Fibroblast of lung (primary cell): ENCODE measurements around the gene SFTPB. TPM values are rescaled to one million over a fixed set of nuclear protein-coding genes. Genes with fewer than 3 reads are reported as not detected.
A peak's percentile ranks its signal among the peaks of the same experiment; 100 is the strongest.

Source experiments
- DNase-seq, 2 donors: peaks; one replicate each; pipeline versions ENCODE4 v3.0.0 to v3.0.0-alpha.2; 2010; ENCODE audit warnings: low read depth in 2 of 2
- H2AFZ ChIP-seq: 2 replicates; pipeline ENCODE4 v1.5.1; 2012; ENCODE audit warnings: low read length, control low read depth, inconsistent platforms
- H3K27ac ChIP-seq: 2 replicates; pipeline ENCODE4 v1.5.1; 2011; ENCODE audit warnings: low read length, control low read depth; ENCODE audit not compliant: insufficient read depth
- H3K27me3 ChIP-seq: 2 replicates; pipeline ENCODE4 v1.5.1; 2011; ENCODE audit warnings: mild to moderate bottlenecking, low read length; ENCODE audit not compliant: control insufficient read depth, insufficient read depth
- H3K36me3 ChIP-seq: 2 replicates; pipeline ENCODE4 v1.5.1; 2011; ENCODE audit warnings: low read length; ENCODE audit not compliant: control insufficient read depth, insufficient read depth
- H3K4me1 ChIP-seq: 2 replicates; pipeline ENCODE4 v1.5.1; 2011; ENCODE audit warnings: low read length; ENCODE audit not compliant: control insufficient read depth, insufficient read depth; ENCODE audit errors: extremely low read depth
- H3K4me2 ChIP-seq: 2 replicates; pipeline ENCODE4 v1.5.1; 2011; ENCODE audit warnings: low read length, control low read depth; ENCODE audit not compliant: insufficient read depth; ENCODE audit errors: extremely low read depth
- H3K4me3 ChIP-seq, 4 experiments: fragments of 200-600 bp in 1 of 4; sonication (generic) in 1 of 4; replicated peaks in 1 of 4; 2 replicates each; pipeline ENCODE4 v1.5.1; 2011 to 2016; ENCODE audit warnings: low read length in 4 of 4, low read depth in 3 of 4, mild to moderate bottlenecking in 3 of 4, control low read depth in 2 of 4, inconsistent platforms in 1 of 4, mixed read lengths in 1 of 4; ENCODE audit not compliant: insufficient read depth in 1 of 4; ENCODE audit errors: control extremely low read depth in 1 of 4
- H3K79me2 ChIP-seq: 2 replicates; pipeline ENCODE4 v1.5.1; 2012; ENCODE audit warnings: mild to moderate bottlenecking, low read length, inconsistent platforms; ENCODE audit not compliant: control insufficient read depth, insufficient read depth
- H3K9ac ChIP-seq: 2 replicates; pipeline ENCODE4 v1.5.1; 2011; ENCODE audit warnings: mild to moderate bottlenecking, low read length, control low read depth; ENCODE audit not compliant: insufficient read depth
- H3K9me3 ChIP-seq: 2 replicates; pipeline ENCODE4 v1.5.1; 2012; ENCODE audit warnings: low read depth, low read length; ENCODE audit not compliant: control insufficient read depth, insufficient read depth
- H4K20me1 ChIP-seq: 2 replicates; pipeline ENCODE4 v1.5.1; 2011; ENCODE audit warnings: low read length; ENCODE audit not compliant: control insufficient read depth, insufficient read depth; ENCODE audit errors: extremely low read depth
- CTCF ChIP-seq, 2 donors: IDR thresholded peaks in 1 of 2; conservative IDR thresholded peaks in 1 of 2; 1 replicate in 1 of 2; 2 replicates in 1 of 2; pipeline ENCODE4 v1.5.1; 2011 to 2012; ENCODE audit warnings: low read length in 2 of 2, control low read depth in 1 of 2, inconsistent platforms in 1 of 2, low read depth in 1 of 2, mild to moderate bottlenecking in 1 of 2
- EZH2 ChIP-seq: IDR thresholded peaks from 2 replicates; pipeline ENCODE4 v1.5.1; 2012; ENCODE audit warnings: low read length, control low read depth, mild to moderate bottlenecking; ENCODE audit errors: missing control alignments
- polyA plus RNA-seq, 2 donors: library from polyadenylated mRNA; depleted of rRNA in 1 of 2; stranded (reverse) in 1 of 2; unstranded in 1 of 2; fragments of >200 nt; gene quantifications; 2 replicates each; pipeline ENCODE4 v1.2.1, GENCODE V29; 2011 to 2012; ENCODE audit warnings: missing spikeins in 1 of 2
- total RNA-seq: library from RNA; depleted of rRNA; stranded (reverse); fragments of >200 nt; gene quantifications from 2 replicates; pipeline ENCODE4 v1.2.1, GENCODE V29; 2014

Gene SFTPB
- total and polyA plus RNA-seq, 2 donors (not counting 1 experiment from before 2014, with no cell fraction given) = not detected

- Histone ChIP-seq H2AFZ (no peak overlapping the region), H3K4me2 (no peak overlapping the region), H4K20me1 (no peaks in the 10 kb centered on the region), H3K4me1 (peaks cover 17% of the 10 kb centered on the region), H3K27ac (no peak overlapping the region), H3K9me3 (no peaks in the 10 kb centered on the region), H3K36me3 (no peaks in the 10 kb centered on the region), H3K9ac (no peak overlapping the region), H3K79me2 (no peaks in the 10 kb centered on the region), H3K27me3 (no peaks in the 10 kb centered on the region), H3K4me3 (no peak overlapping the region)
- peak; percentile 82 to 95 for DNase-seq
- TF ChIP-seq EZH2 = no peak
- peak; percentile 91 to 92 for TF ChIP-seq CTCF (conservative IDR thresholded peaks at IDR 0.05 in 1 of 2, IDR thresholded peaks at IDR 0.05 in 1 of 2; ENCODE audit: low read depth in 1 of 2, low read length in 2 of 2)
Observed at GRCh38 chr2:85707304-85707703, 39.3 kb upstream of the SFTPB start.

GRCh38 chr2:85706599-85707296 lies 38.7 kb upstream of the SFTPB start:
- Histone ChIP-seq H3K9ac (no peak overlapping the region), H3K4me2 (no peak overlapping the region), H3K4me1 (peaks cover 20% of the 10 kb centered on the region), H3K36me3 (no peaks in the 10 kb centered on the region), H4K20me1 (no peaks in the 10 kb centered on the region), H3K9me3 (no peaks in the 10 kb centered on the region), H3K27ac (no peak overlapping the region), H3K4me3 (no peak overlapping the region), H3K79me2 (no peaks in the 10 kb centered on the region), H2AFZ (no peak overlapping the region), H3K27me3 (no peaks in the 10 kb centered on the region)
- no peak for TF ChIP-seq EZH2
- no peak for TF ChIP-seq CTCF (conservative IDR thresholded peaks at IDR 0.05 in 1 of 2, IDR thresholded peaks at IDR 0.05 in 1 of 2; ENCODE audit: low read depth in 1 of 2, low read length in 2 of 2)
- DNase-seq = no peak

- no peak for TF ChIP-seq EZH2
- no peak for TF ChIP-seq CTCF (conservative IDR thresholded peaks at IDR 0.05 in 1 of 2, IDR thresholded peaks at IDR 0.05 in 1 of 2; ENCODE audit: low read depth in 1 of 2, low read length in 2 of 2)
- Histone ChIP-seq H3K27me3 (no peaks in the 10 kb centered on the region), H3K9ac (no peak overlapping the region), H3K4me3 (no peak overlapping the region), H3K9me3 (no peaks in the 10 kb centered on the region), H2AFZ (no peak overlapping the region), H4K20me1 (no peaks in the 10 kb centered on the region), H3K79me2 (no peaks in the 10 kb centered on the region), H3K36me3 (no peaks in the 10 kb centered on the region), H3K4me2 (no peak overlapping the region), H3K4me1 (peaks cover 18% of the 10 kb centered on the region), H3K27ac (no peak overlapping the region)
- no peak for DNase-seq
Observed at GRCh38 chr2:85706063-85706462, 38.1 kb upstream of the SFTPB start.
